Uterus (tissue), 4 donors: ENCODE data around the gene ARHGEF18. TPM values are rescaled to one million over a fixed set of nuclear protein-coding genes. Genes with fewer than 3 reads are reported as not detected.

ENCODE experiments used
- DNase-seq, 2 donors: peaks; one replicate each; pipeline ENCODE4 v3.0.0-alpha.2; 2019 to 2020
- H3K27ac ChIP-seq, 2 donors: fragments of 200-600 bp; sonication (generic); 1 replicate in 1 of 2; 2 replicates in 1 of 2; pipeline ENCODE4 v1.5.1; 2016 to 2018
- H3K27me3 ChIP-seq, 2 donors: fragments of 200-600 bp; sonication (generic); one replicate each; pipeline ENCODE4 v1.5.1; 2018 to 2019; ENCODE audit warnings: control low read depth in 1 of 2
- H3K36me3 ChIP-seq, 2 donors: fragments of 200-600 bp; sonication (generic); one replicate each; pipeline ENCODE4 v1.5.1; 2019; ENCODE audit warnings: control low read depth in 1 of 2
- H3K4me1 ChIP-seq, 2 donors: fragments of 200-600 bp; sonication (generic); one replicate each; pipeline ENCODE4 v1.5.1; 2018 to 2019; ENCODE audit warnings: control low read depth in 1 of 2
- H3K4me3 ChIP-seq, 2 donors: fragments of 200-600 bp; sonication (generic); 1 replicate in 1 of 2; 2 replicates in 1 of 2; pipeline ENCODE4 v1.5.1; 2018 to 2019; ENCODE audit warnings: mild to moderate bottlenecking in 1 of 2
- H3K9me3 ChIP-seq, 2 donors: fragments of 200-600 bp; sonication (generic); one replicate each; pipeline ENCODE4 v1.5.1; 2019; ENCODE audit warnings: control low read depth in 1 of 2
- CTCF ChIP-seq, 4 experiments: fragments of 200-600 bp in 2 of 4; fragments of 450-650 bp in 2 of 4; sonication (generic) in 2 of 4; IDR thresholded peaks; one replicate each; pipeline ENCODE4 v1.5.1; 2016 to 2019; ENCODE audit warnings: antibody characterized with exemption in 4 of 4, mild to moderate bottlenecking in 2 of 4, moderate library complexity in 1 of 4
- POLR2A ChIP-seq, 2 donors: fragments of 450-650 bp; IDR thresholded peaks; one replicate each; pipeline ENCODE4 v1.6.1; 2016; ENCODE audit warnings: antibody characterized with exemption in 2 of 2, mild to moderate bottlenecking in 1 of 2, moderate library complexity in 1 of 2
- intact Hi-C: fragments of 100-400 bp; cut with DNase I; formaldehyde crosslinking; loops from one replicate; pipeline ENCODE4 v1.15.1; 2023; ENCODE audit warnings: low total_unique reads
- total RNA-seq, 4 donors: library from RNA; depleted of rRNA in 3 of 4; stranded (reverse); fragments of >200 nt in 3 of 4; gene quantifications; one replicate each; pipeline versions ENCODE4 v1.1.0 to v1.2.4, GENCODE V29; 2014 to 2023
- donor health status: DM: yes; HTN: yes; CAD: no.

Gene ARHGEF18
- total RNA-seq, 4 donors from 2014 or later, result 2.6 to 36.4 (median 18.5) TPM

- peak overlapping the region; percentile 67 to 81 for H3K27ac ChIP-seq
- intact Hi-C loops, result no loop called here
Observed at GRCh38 chr19:7393939-7394730, 45.4 kb downstream of the ARHGEF18 start.

GRCh38 chr19:7394731-7395359 lies 46.1 kb downstream of the ARHGEF18 start:
- peak; percentile 84 to 94 for DNase-seq
- peak overlapping the region; percentile 67 to 81 for H3K27ac ChIP-seq
- no peaks in the 10 kb centered on the region for H3K36me3 ChIP-seq
- intact Hi-C loops, result no loop called here
- TF ChIP-seq POLR2A (IDR thresholded peaks at IDR 0.05), result peak in 1 of 2 donors; percentile 59
- peak in 2 of 4 experiments; percentile 15 to 31 for TF ChIP-seq CTCF (IDR thresholded peaks at IDR 0.05)
- no peaks in the 10 kb centered on the region for H3K4me1 ChIP-seq
- H3K9me3 ChIP-seq, result no peaks in the 10 kb centered on the region
- H3K4me3 ChIP-seq, result peak overlapping the region; percentile 90 to 99
- H3K27me3 ChIP-seq, result no peaks in the 10 kb centered on the region

More at GRCh38 chr19:7393939-7394730, 45.4 kb downstream of the ARHGEF18 start:
- TF ChIP-seq POLR2A (IDR thresholded peaks at IDR 0.05), result no peak
- no peak for TF ChIP-seq CTCF (IDR thresholded peaks at IDR 0.05)
- H3K27me3 ChIP-seq, result no peaks in the 10 kb centered on the region
- H3K36me3 ChIP-seq, result no peaks in the 10 kb centered on the region
- H3K9me3 ChIP-seq, result no peaks in the 10 kb centered on the region
- no peak for DNase-seq
- H3K4me1 ChIP-seq, result no peaks in the 10 kb centered on the region
- peak overlapping the region; percentile 90 to 99 for H3K4me3 ChIP-seq

GRCh38 chr19:7395360-7396066 lies 46.8 kb downstream of the ARHGEF18 start:
- no peak for DNase-seq
- no peaks in the 10 kb centered on the region for H3K36me3 ChIP-seq
- peak overlapping the region; percentile 90 to 99 for H3K4me3 ChIP-seq
- H3K27me3 ChIP-seq, result no peaks in the 10 kb centered on the region
- peak overlapping the region; percentile 67 to 81 for H3K27ac ChIP-seq
- H3K4me1 ChIP-seq, result no peaks in the 10 kb centered on the region
- no peaks in the 10 kb centered on the region for H3K9me3 ChIP-seq
- intact Hi-C loops, result no loop called here
- no peak for TF ChIP-seq POLR2A (IDR thresholded peaks at IDR 0.05)
- no peak for TF ChIP-seq CTCF (IDR thresholded peaks at IDR 0.05)

GRCh38 chr19:7397687-7398086 lies 49.0 kb downstream of the ARHGEF18 start:
- no peak for TF ChIP-seq CTCF (IDR thresholded peaks at IDR 0.05)
- TF ChIP-seq POLR2A (IDR thresholded peaks at IDR 0.05), result no peak
- H3K4me1 ChIP-seq, result no peaks in the 10 kb centered on the region

More at GRCh38 chr19:7397687-7398086, 49.0 kb downstream of the ARHGEF18 start:
- Histone ChIP-seq H3K9me3 (no peaks in the 10 kb centered on the region), H3K27ac (no peak overlapping the region), H3K27me3 (no peaks in the 10 kb centered on the region), H3K4me3 (no peak overlapping the region), H3K36me3 (no peaks in the 10 kb centered on the region)
- intact Hi-C loops, result no loop called here
- DNase-seq, result no peak

Other genes with a start within 250 kb of the ARHGEF18 start
- 10 to 100 TPM; 46.0 to 97.6 (median 68.3) TPM for gene INSR, start 54.5 kb upstream of the ARHGEF18 start, total RNA-seq
- 1 to 10 TPM in 2 of 4 donors, not detected in 2; 2.1 to 3.0 TPM for gene PEX11G, start 140.1 kb downstream of the ARHGEF18 start, total RNA-seq
- 10 to 100 TPM; 19.1 to 69.1 (median 33.8) TPM for gene ZNF358, start 167.2 kb downstream of the ARHGEF18 start, total RNA-seq
- 10 to 100 TPM in 1 of 4 donors, 1 to 10 TPM in 3; 5.6 to 24.7 (median 8.0) TPM for gene MCOLN1, start 173.7 kb downstream of the ARHGEF18 start, total RNA-seq
- 100 to 1,000 TPM in 1 of 4 donors, 10 to 100 TPM in 3; 26.4 to 113 (median 40.4) TPM for gene PNPLA6, start 186.8 kb downstream of the ARHGEF18 start, total RNA-seq
- gene CAMSAP3, start 246.9 kb downstream of the ARHGEF18 start, total RNA-seq, result 1 to 10 TPM in 1 of 4 donors, under 1 TPM in 3; 0.26 to 3.5 (median 0.47) TPM